NCI-H82 treated with DMSO at 0.1 percent for 48 hours (cell line): Measurements from ENCODE around the gene HSPA5.
A peak's percentile ranks its signal among the peaks of the same experiment; 100 is the strongest.
"Not testable (repeated sequence)": the region's sequence is repeated elsewhere in the genome, so short reads cannot be mapped to it uniquely, and the experiment has no call there.

Experiments
- DNase-seq: peaks from one replicate; lab custom pipeline; 2025; ENCODE audit not compliant: unreplicated experiment; lab: John Stamatoyannopoulos, UW

Gene HSPA5

DNA sequence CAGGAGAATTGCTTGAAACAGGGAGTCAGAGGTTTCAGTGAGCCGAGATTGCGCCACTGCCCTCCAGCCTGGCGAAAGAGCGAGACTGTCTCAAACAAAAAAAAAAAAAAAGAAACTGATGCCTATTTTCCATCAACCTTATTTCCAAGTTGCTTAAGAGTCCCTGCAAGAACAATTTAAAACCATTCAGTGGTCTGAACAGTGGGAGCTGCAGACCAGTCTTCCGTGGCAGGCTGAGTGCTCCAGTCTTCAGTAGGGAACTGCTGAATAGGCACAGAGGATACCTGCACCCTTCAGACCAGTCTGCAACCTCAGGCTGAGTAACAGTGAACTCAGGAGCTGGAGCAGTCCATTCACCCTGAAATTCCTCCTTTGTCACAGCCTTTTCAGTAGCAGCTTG is 46.7 kb downstream of the HSPA5 start:
- DNase-seq: not testable (repeated sequence)

DNA sequence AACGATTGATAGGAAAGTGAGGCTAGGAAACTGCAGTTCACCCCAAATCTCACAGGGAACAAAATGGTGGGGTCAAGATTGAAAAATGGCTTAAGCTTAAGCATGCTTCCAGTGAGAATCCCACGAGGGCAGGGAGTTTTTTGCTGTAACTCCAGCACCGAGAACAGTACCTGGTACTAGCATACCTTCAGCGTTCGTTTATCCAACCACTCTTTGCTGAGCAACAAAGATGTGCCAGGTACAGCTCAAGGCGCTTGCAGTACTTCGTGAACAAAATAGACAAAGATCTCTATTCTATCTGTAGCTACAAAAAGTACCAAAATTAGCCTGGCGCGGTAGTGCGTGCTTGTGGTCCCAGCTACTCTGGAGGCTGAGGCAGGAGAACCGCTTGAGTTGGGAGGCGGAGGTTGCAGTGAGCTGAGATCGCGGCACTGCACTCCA is 50.8 kb downstream of the HSPA5 start:
- no peak for DNase-seq

DNA sequence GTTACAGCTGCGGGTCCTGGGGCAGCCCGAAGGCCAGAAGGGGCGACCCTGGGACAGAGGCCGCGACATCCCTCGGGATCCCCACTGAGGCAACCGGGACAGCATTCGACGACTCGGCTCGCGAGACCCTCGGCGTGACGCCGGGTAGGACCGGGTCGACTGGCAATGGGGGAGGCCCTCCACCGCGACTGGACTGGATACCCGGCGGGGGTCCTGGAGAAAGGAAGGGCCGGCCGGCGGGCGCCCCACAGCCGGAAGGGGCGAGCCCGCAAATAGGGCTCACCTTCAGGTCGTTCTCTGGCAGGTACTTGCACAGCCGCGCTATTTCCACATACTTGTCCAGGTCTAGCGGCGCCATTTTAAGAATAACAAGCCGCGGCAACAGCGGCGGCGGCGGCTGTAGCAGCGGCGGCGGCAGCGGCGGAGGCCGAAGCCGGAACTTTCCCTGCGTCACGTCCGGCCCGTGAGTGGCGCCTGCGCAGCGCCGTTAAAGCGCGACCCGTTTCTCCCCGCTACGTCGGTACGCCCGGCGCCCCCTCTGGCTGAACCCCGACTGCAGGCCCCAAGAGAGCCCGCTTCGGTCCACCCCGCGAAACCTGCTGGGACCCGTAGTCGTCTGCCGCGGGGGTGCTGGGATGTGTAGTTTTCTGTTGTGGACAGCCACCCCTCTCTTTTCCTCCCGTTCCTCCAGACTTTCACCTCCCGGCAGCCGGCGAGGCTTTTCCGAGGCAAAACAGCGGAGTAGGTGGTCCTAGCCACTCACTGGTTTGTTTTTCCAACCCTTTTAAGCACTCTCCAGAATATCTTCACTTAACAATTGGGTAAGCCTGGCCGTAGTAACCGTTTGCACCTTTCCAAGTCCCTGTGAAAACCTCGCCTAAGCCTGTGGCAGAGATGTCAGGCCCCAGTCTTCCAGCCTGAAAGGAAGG is 51.5 kb downstream of the HSPA5 start, which contains the start of gene PPP6C:
TSS of gene PPP6C (minus strand) at position 443 of the 929 bp plus-strand sequence. CDS start at position 358, 85 bp downstream.
- peak; percentile 85 for DNase-seq

DNA sequence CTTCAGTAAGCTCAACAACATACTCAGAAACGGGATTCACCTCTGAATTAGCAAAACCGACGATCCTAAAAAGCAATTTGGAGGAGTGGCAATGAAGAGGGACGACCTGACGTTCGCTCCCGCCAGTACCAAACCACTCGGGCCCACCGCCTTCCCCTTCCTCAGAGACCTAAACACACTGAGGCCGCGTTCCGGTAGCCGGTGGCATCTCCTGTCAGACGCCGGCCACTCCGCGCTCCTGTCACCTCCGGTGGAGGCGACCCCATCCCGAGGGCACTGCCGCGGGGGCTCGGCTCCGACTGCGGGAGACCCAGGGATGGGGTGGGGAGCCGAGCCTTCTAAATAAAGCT is 52.2 kb downstream of the HSPA5 start:
- DNase-seq: no peak
